NCI-H774 (cell line): ENCODE measurements around the gene EIF4G3.
"Not testable (repeated sequence)": the region's sequence is repeated elsewhere in the genome, so short reads cannot be mapped to it uniquely, and the experiment has no call there.

ENCODE experiments used
- DNase-seq: peaks from one replicate; lab custom pipeline; 2025; lab: John Stamatoyannopoulos, UW

Gene EIF4G3

GRCh38 chr1:20870718-20871117 lies 306.0 kb downstream of the EIF4G3 start:
- no peak for DNase-seq

- no peak for DNase-seq
Measured at GRCh38 chr1:20868263-20868662, 308.4 kb downstream of the EIF4G3 start.

GRCh38 chr1:20867847-20868246 lies 308.9 kb downstream of the EIF4G3 start:
- no peak for DNase-seq

- DNase-seq, result no peak
Measured at GRCh38 chr1:20867062-20867461, 309.6 kb downstream of the EIF4G3 start.

DNA sequence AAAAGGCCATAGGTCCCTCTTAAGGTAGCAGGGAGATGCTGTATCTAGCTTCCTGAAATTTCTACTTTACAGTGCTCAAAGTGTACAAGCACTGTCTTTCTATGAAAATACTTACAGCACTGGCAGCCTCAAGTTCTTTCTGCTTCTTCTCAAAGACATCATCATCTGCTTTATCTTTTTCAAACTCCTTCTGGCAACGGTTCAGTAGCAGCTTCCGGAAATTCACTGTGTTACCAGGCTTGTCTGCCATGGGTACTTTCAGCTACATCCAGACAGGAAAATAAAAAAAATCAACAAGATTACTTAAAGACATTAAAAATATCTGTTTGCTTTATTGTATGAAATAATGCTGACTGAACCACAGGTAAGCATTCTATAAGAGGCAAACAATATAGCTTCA lies 311.7 kb downstream of the EIF4G3 start:
- no peak for DNase-seq

GRCh38 chr1:20854529-20854928 lies 322.2 kb downstream of the EIF4G3 start:
- DNase-seq, result no peak

DNA sequence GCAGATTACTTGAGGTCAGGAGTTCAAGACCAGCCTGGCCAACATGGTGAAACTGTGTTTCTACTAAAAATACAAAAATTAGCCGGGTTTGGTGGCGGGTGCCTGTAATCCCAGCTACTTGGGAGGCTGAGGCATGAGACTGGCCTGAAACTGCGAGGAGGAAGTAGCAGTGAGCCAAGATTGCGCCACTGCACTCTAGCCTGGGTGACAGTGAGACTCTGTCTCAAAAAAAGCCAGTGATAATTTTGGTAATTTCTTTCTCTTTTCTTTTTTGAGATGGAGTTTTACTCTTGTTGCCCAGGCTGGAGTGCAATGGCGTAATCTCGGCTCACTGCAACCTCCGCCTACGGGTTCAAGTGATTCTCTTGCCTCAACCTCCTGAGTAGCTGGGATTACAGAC lies 324.9 kb downstream of the EIF4G3 start:
- DNase-seq, result not testable (repeated sequence)

GRCh38 chr1:20850021-20850420 lies 326.7 kb downstream of the EIF4G3 start:
- no peak for DNase-seq

- DNase-seq, result no peak
Measured at GRCh38 chr1:20849100-20849499, 327.6 kb downstream of the EIF4G3 start.

GRCh38 chr1:20848162-20848561 lies 328.5 kb downstream of the EIF4G3 start:
- no peak for DNase-seq

DNA sequence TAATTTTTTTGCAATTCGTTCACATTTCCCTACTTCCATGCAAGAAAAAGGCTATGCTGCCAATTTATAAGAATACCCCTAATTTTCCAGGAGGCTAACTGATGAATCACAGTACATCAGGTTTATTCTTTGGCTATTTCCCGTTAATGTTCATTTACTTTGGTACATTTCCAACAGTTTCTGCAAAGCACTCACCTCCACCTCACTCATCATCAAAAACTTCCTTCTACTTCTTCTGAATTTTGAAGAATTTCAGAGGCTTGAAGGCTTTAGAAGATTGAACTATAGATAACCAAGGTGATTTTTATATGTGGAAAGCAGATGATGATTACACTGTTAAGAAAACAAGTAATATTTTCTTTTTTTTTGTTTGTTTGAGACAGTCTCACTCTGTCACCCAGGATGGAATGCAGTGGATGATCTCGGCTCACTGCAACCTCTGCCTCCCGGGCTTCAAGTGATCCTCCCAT lies 329.1 kb downstream of the EIF4G3 start:
- DNase-seq, result no peak

- no peak for DNase-seq
Measured at GRCh38 chr1:20846461-20847374, 330.0 kb downstream of the EIF4G3 start.

- no peak for DNase-seq
Measured at GRCh38 chr1:20840731-20841130, 336.0 kb downstream of the EIF4G3 start.

- DNase-seq, result no peak
Measured at GRCh38 chr1:20837554-20838192, 339.0 kb downstream of the EIF4G3 start.

- no peak for DNase-seq
Measured at GRCh38 chr1:20836230-20836629, 340.5 kb downstream of the EIF4G3 start.

DNA sequence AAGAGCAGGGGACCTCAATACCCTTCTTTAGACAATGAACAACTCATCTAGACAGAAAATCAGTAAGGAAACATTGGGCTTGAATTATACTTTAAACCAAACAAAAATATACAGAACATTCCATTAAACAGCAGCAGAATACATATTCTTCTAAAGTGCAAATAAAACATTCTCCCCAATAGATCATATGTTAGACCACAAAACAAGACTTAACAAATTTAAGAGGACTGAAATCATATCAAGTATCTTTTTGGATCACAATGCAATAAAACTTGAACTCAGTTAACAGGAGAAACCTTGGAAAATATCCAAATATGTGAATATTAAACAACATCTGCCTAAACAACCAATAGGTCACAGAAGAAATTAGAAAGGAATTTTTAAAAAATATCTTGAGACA lies 341.9 kb downstream of the EIF4G3 start:
- no peak for DNase-seq

GRCh38 chr1:20834192-20834591 lies 342.5 kb downstream of the EIF4G3 start:
- DNase-seq, result no peak

DNA sequence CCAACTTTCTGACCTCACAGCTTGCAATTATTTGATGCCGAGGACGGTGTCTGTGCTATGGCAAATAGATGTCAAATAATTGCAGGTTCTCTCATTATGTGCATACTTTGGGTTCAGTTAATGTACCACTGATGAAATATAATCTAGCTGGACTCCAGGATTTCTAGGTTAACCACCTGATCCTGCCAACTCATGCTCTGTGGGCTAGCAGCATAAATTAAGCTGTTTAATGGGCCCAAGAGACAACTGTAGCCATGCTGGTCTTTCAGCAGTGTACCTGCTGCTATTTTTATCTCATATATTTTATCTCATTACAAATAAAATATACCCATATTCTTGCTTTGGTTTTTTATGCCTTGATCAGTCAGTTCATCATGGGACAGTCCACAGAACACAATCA lies 346.3 kb downstream of the EIF4G3 start:
- DNase-seq, result no peak

- DNase-seq, result no peak
Measured at GRCh38 chr1:20829946-20830345, 346.8 kb downstream of the EIF4G3 start.

DNA sequence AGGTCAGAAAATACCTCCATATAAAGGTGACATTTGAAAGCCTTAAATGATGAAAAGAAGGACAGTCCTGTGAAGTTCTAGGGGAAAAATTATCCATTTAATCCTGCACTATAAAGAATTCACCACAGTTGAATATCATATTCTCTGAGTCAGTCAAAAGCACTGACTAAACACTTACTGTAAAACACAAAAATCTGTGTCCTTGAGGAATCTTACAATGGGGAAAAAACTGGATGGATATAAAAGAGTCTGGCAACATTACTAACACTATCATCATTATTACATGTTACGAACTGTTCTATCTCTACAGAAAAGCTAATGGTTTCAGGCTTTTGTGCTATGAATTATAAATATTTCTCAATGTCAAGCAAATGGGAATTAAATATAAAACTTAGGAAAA lies 347.2 kb downstream of the EIF4G3 start:
- no peak for DNase-seq

DNA sequence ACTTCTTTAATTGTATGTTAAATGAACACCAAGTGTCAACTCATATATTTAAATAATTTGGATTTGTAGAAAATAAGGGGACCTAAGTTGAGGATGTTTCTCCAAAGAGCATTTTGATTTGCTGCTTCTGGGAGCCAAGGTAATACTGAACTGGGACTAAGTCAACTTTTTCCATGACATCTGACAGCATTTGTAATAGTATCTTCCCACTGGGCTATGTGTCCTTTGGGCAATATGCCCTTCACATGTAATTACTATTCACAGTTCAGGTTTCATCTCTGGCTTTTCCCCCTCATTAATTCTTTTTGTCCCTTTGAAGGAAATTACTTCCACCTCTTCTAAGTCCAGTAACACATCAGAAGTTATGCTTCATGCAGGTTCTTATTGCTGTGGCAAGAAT lies 352.9 kb downstream of the EIF4G3 start:
- DNase-seq, result no peak

GRCh38 chr1:20821466-20821865 lies 355.2 kb downstream of the EIF4G3 start:
- DNase-seq, result no peak

GRCh38 chr1:20819818-20820217 lies 356.9 kb downstream of the EIF4G3 start:
- no peak for DNase-seq

GRCh38 chr1:20814534-20814871 lies 362.2 kb downstream of the EIF4G3 start:
- no peak for DNase-seq
